WTC11 (cell line): ENCODE results near the gene TIMM44.

Source experiments
- FOXJ3 ChIP-seq: sonication (generic); formaldehyde crosslinking; IDR thresholded peaks from 2 replicates; pipeline ENCODE4 v1.9.0; 2021; ENCODE audit warnings: missing genetic modification reagents, mild to moderate bottlenecking, borderline replicate concordance
- GTF2I ChIP-seq: fragments of 250-450 bp; sonication (Bioruptor Pico); conservative IDR thresholded peaks from 2 replicates; pipeline ENCODE4 v1.4.0; 2021; ENCODE audit warnings: mild to moderate bottlenecking
- JUN ChIP-seq: sonication (generic); formaldehyde crosslinking; IDR thresholded peaks from 2 replicates; pipeline ENCODE4 v1.8.0; 2023; ENCODE audit warnings: mild to moderate bottlenecking, missing genetic modification reagents
- KAT7 ChIP-seq: sonication (generic); formaldehyde crosslinking; IDR thresholded peaks from 2 replicates; pipeline ENCODE4 v1.8.1; 2023; ENCODE audit warnings: missing genetic modification reagents, mild to moderate bottlenecking, borderline replicate concordance
- TF ChIP-seq, protein P1 (sequence below): fragments of 200-600 bp; IDR thresholded peaks from 2 replicates; pipeline ENCODE4 v1.8.0; 2022; ENCODE audit warnings: antibody characterized with exemption
- TF ChIP-seq, protein P2 (sequence below): fragments of 250-450 bp; sonication (Bioruptor Pico); IDR thresholded peaks from 2 replicates; pipeline ENCODE4 v1.9.0; 2021; ENCODE audit warnings: mild to moderate bottlenecking
- TF ChIP-seq, protein P3 (sequence below): sonication (generic); formaldehyde crosslinking; IDR thresholded peaks from 2 replicates; pipeline ENCODE4 v1.8.0; 2022; ENCODE audit warnings: mild to moderate bottlenecking, missing genetic modification reagents

DNA sequence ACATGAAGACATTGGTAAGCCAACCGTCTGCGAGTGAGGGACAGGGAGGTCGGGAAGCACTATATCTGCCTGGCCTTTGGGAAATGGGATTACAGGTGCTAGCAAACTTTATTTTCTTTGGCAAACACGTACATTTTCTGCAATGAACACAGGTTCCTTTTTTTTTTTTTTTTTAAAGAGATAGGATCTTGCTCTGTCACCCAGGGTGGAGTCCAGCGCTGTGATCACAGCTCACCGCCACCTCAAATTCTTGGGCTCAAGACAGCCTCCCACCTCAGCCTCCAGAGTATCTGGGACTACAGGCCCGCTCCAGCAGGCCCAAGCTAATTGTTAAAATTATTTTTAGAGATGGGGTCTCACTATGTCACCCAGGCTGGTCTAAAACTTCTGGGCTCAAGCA lies 37.7 kb upstream of the TIMM44 start:
- TF ChIP-seq GTF2I (CRISPR knock-in tag) (no peak), FOXJ3 (CRISPR knock-in tag) (no peak), JUN (CRISPR knock-in tag) (no peak), KAT7 (CRISPR knock-in tag) (no peak)
- TF ChIP-seq, protein P1, sequence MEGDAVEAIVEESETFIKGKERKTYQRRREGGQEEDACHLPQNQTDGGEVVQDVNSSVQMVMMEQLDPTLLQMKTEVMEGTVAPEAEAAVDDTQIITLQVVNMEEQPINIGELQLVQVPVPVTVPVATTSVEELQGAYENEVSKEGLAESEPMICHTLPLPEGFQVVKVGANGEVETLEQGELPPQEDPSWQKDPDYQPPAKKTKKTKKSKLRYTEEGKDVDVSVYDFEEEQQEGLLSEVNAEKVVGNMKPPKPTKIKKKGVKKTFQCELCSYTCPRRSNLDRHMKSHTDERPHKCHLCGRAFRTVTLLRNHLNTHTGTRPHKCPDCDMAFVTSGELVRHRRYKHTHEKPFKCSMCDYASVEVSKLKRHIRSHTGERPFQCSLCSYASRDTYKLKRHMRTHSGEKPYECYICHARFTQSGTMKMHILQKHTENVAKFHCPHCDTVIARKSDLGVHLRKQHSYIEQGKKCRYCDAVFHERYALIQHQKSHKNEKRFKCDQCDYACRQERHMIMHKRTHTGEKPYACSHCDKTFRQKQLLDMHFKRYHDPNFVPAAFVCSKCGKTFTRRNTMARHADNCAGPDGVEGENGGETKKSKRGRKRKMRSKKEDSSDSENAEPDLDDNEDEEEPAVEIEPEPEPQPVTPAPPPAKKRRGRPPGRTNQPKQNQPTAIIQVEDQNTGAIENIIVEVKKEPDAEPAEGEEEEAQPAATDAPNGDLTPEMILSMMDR = no peak
- TF ChIP-seq, protein P2, sequence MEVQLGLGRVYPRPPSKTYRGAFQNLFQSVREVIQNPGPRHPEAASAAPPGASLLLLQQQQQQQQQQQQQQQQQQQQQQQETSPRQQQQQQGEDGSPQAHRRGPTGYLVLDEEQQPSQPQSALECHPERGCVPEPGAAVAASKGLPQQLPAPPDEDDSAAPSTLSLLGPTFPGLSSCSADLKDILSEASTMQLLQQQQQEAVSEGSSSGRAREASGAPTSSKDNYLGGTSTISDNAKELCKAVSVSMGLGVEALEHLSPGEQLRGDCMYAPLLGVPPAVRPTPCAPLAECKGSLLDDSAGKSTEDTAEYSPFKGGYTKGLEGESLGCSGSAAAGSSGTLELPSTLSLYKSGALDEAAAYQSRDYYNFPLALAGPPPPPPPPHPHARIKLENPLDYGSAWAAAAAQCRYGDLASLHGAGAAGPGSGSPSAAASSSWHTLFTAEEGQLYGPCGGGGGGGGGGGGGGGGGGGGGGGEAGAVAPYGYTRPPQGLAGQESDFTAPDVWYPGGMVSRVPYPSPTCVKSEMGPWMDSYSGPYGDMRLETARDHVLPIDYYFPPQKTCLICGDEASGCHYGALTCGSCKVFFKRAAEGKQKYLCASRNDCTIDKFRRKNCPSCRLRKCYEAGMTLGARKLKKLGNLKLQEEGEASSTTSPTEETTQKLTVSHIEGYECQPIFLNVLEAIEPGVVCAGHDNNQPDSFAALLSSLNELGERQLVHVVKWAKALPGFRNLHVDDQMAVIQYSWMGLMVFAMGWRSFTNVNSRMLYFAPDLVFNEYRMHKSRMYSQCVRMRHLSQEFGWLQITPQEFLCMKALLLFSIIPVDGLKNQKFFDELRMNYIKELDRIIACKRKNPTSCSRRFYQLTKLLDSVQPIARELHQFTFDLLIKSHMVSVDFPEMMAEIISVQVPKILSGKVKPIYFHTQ (CRISPR knock-in tag) = no peak
- TF ChIP-seq, protein P3, sequence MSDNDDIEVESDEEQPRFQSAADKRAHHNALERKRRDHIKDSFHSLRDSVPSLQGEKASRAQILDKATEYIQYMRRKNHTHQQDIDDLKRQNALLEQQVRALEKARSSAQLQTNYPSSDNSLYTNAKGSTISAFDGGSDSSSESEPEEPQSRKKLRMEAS (CRISPR knock-in tag) = no peak
